ENCODE data around the gene KRTAP13-4.
A peak's percentile ranks its signal among the peaks of the same experiment; 100 is the strongest.

The KRTAP13-4 gene

DNA sequence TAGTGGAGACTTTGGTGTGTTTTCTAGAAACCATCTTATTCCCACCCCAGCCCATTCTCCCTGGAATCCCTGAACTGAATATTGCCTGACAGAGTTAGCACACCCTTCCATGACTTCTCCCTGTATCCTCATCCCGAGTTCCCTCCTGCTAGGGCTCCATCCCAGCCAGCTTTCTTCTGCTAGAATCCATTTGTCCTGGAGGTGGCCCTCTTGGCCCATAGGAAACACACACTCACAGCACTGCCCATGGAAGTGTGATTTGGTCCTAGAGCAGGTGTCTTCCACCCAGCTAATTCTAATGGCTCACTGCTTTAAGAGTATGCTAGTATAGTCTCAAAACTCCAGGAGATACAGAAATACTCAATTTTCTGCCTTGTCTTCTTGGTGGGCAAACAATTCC lies 14.2 kb downstream of the KRTAP13-4 start:
- no peak for TF ChIP-seq JUND (IDR thresholded peaks at IDR 0.05; ENCODE audit: low read depth)
- in situ Hi-C loops (cut with HindIII; ENCODE audit: low pct_unique_long_range_greater_than_20kb, low sequenced_read_pairs) = no loop called here
- peak in 1 of 2 experiments; percentile 56 for DNase-seq (ENCODE audit: low read depth in 1 of 2, low spot score in 1 of 2)

- no peak for TF ChIP-seq JUND (IDR thresholded peaks at IDR 0.05; ENCODE audit: low read depth)
- in situ Hi-C loops (cut with HindIII; ENCODE audit: low pct_unique_long_range_greater_than_20kb, low sequenced_read_pairs) = no loop called here
- no peak for DNase-seq (ENCODE audit: low read depth in 1 of 2, low spot score in 1 of 2)
Observed at GRCh38 chr21:30447056-30447455, 17.0 kb downstream of the KRTAP13-4 start.

- no peak for DNase-seq (ENCODE audit: low read depth in 1 of 2, low spot score in 1 of 2)
- in situ Hi-C loops (cut with HindIII; ENCODE audit: low pct_unique_long_range_greater_than_20kb, low sequenced_read_pairs) = no loop called here
- no peak for TF ChIP-seq JUND (IDR thresholded peaks at IDR 0.05; ENCODE audit: low read depth)
Observed at GRCh38 chr21:30448514-30448913, 18.5 kb downstream of the KRTAP13-4 start.

DNA sequence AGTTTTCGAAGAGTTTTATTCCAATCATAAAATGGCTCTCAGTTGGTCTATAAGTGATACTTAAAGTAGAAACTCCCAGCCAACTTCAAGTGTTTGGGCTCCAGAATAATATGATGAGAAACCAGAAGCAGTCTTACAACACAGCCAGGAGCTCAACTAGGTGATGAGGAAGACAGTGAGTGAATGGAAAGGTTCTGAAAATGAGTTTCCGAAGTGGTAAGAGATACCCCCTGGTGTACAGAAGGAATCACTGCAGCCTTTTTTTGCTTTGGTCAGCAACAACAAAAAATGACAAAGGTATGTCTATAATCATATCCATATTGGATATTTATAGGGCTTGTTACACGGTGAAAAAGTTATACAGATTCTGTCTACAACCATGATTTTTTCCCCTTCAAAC lies 33.7 kb downstream of the KRTAP13-4 start:
- DNase-seq (ENCODE audit: low read depth in 1 of 2, low spot score in 1 of 2) = peak in 1 of 2 experiments; percentile 62
- no peak for TF ChIP-seq JUND (IDR thresholded peaks at IDR 0.05; ENCODE audit: low read depth)
- in situ Hi-C loops (cut with HindIII; ENCODE audit: low pct_unique_long_range_greater_than_20kb, low sequenced_read_pairs) = no loop called here

GRCh38 chr21:30468900-30469714 lies 39.1 kb downstream of the KRTAP13-4 start:
- no peak for TF ChIP-seq JUND (IDR thresholded peaks at IDR 0.05; ENCODE audit: low read depth)
- in situ Hi-C loops (cut with HindIII; ENCODE audit: low pct_unique_long_range_greater_than_20kb, low sequenced_read_pairs) = no loop called here
- no peak for DNase-seq (ENCODE audit: low read depth in 1 of 2, low spot score in 1 of 2)

GRCh38 chr21:30478004-30478403 lies 48.0 kb downstream of the KRTAP13-4 start:
- DNase-seq (ENCODE audit: low read depth in 1 of 2, low spot score in 1 of 2) = peak in 1 of 2 experiments; percentile 72
- in situ Hi-C loops (cut with HindIII; ENCODE audit: low pct_unique_long_range_greater_than_20kb, low sequenced_read_pairs) = no loop called here
- TF ChIP-seq JUND (IDR thresholded peaks at IDR 0.05; ENCODE audit: low read depth) = no peak

- DNase-seq (ENCODE audit: low read depth in 1 of 2, low spot score in 1 of 2) = no peak
- TF ChIP-seq JUND (IDR thresholded peaks at IDR 0.05; ENCODE audit: low read depth) = no peak
- in situ Hi-C loops (cut with HindIII; ENCODE audit: low pct_unique_long_range_greater_than_20kb, low sequenced_read_pairs) = no loop called here
Observed at GRCh38 chr21:30479259-30479658, 49.2 kb downstream of the KRTAP13-4 start.

- no peak for DNase-seq (ENCODE audit: low read depth in 1 of 2, low spot score in 1 of 2)
- no peak for TF ChIP-seq JUND (IDR thresholded peaks at IDR 0.05; ENCODE audit: low read depth)
- in situ Hi-C loops (cut with HindIII; ENCODE audit: low pct_unique_long_range_greater_than_20kb, low sequenced_read_pairs) = no loop called here
Observed at GRCh38 chr21:30480145-30480544, 50.1 kb downstream of the KRTAP13-4 start, which contains the start of gene KRTAP19-1. Gene KRTAP19-1, minus strand, starts transcription at chr21:30480367. Its CDS starts 50 bp downstream, at chr21:30480317.
